Measurements from ENCODE around the gene BCL11A. TPM values are rescaled to one million over a fixed set of nuclear protein-coding genes. Genes with fewer than 3 reads are reported as not detected.

The BCL11A gene
- polyA plus RNA-seq, 1 donor from 2014 or later, result 44.0 TPM

DNA sequence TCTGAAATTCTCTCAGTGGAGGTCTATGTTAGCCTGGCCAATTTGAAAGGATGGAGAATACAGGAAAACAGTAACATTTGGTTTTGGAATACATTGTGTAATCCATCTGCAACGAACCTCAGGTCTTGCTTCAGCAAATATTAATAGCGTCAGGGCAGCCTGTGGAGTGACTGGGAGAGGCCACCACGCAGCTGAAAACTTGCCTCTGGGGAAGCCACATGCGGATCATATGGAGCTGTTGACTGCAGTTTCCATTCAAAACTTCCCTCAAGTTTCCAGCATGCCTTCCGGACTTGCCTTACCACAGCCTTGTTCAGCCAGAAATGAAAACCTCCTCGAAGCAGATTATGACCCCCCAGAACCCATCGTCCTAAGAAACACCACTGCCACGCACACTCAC lies 25.7 kb downstream of the BCL11A start:
- Histone ChIP-seq H3K36me3 (ENCODE audit: insufficient read depth, low read length) (no peaks in the 10 kb centered on the region), H3K4me3 (ENCODE audit: low read length) (no peak overlapping the region), H3K4me2 (ENCODE audit: low read length) (no peak overlapping the region), H3K27ac (ENCODE audit: low read length) (no peak overlapping the region), H3K9ac (ENCODE audit: low read length) (no peak overlapping the region), H3K9me3 (ENCODE audit: low read length) (no peaks in the 10 kb centered on the region), H3K27me3 (ENCODE audit: insufficient read depth, low read depth, low read length) (no peaks in the 10 kb centered on the region), H3K9me2 (ENCODE audit: insufficient read depth, low read length) (no peaks in the 10 kb centered on the region), H4K20me1 (ENCODE audit: insufficient read depth) (peaks cover 3% of the 10 kb centered on the region), H3K79me2 (replicated peaks; ENCODE audit: insufficient read depth, low read length) (peaks cover 95% of the 10 kb centered on the region), H3F3A (ENCODE audit: insufficient read depth, low read length, poor library complexity, severe bottlenecking) (no peaks in the 10 kb centered on the region), H2AFZ (ENCODE audit: low read depth, low read length) (no peak overlapping the region)
- TF ChIP-seq EZH2 (IDR thresholded peaks at IDR 0.05; ENCODE audit: borderline replicate concordance, insufficient read depth, low read length, poor library complexity, severe bottlenecking), result no peak
- TF ChIP-seq, protein P1, sequence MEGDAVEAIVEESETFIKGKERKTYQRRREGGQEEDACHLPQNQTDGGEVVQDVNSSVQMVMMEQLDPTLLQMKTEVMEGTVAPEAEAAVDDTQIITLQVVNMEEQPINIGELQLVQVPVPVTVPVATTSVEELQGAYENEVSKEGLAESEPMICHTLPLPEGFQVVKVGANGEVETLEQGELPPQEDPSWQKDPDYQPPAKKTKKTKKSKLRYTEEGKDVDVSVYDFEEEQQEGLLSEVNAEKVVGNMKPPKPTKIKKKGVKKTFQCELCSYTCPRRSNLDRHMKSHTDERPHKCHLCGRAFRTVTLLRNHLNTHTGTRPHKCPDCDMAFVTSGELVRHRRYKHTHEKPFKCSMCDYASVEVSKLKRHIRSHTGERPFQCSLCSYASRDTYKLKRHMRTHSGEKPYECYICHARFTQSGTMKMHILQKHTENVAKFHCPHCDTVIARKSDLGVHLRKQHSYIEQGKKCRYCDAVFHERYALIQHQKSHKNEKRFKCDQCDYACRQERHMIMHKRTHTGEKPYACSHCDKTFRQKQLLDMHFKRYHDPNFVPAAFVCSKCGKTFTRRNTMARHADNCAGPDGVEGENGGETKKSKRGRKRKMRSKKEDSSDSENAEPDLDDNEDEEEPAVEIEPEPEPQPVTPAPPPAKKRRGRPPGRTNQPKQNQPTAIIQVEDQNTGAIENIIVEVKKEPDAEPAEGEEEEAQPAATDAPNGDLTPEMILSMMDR (IDR thresholded peaks at IDR 0.05; ENCODE audit: poor library complexity, severe bottlenecking), result no peak
- no peak for TF ChIP-seq RAD21 (conservative IDR thresholded peaks at IDR 0.05)
- no peak for TF ChIP-seq TAF1 (IDR thresholded peaks at IDR 0.05; ENCODE audit: low read depth)
- TF ChIP-seq EP300 (conservative IDR thresholded peaks at IDR 0.05; ENCODE audit: poor library complexity, severe bottlenecking), result no peak
- TF ChIP-seq, protein P2, sequence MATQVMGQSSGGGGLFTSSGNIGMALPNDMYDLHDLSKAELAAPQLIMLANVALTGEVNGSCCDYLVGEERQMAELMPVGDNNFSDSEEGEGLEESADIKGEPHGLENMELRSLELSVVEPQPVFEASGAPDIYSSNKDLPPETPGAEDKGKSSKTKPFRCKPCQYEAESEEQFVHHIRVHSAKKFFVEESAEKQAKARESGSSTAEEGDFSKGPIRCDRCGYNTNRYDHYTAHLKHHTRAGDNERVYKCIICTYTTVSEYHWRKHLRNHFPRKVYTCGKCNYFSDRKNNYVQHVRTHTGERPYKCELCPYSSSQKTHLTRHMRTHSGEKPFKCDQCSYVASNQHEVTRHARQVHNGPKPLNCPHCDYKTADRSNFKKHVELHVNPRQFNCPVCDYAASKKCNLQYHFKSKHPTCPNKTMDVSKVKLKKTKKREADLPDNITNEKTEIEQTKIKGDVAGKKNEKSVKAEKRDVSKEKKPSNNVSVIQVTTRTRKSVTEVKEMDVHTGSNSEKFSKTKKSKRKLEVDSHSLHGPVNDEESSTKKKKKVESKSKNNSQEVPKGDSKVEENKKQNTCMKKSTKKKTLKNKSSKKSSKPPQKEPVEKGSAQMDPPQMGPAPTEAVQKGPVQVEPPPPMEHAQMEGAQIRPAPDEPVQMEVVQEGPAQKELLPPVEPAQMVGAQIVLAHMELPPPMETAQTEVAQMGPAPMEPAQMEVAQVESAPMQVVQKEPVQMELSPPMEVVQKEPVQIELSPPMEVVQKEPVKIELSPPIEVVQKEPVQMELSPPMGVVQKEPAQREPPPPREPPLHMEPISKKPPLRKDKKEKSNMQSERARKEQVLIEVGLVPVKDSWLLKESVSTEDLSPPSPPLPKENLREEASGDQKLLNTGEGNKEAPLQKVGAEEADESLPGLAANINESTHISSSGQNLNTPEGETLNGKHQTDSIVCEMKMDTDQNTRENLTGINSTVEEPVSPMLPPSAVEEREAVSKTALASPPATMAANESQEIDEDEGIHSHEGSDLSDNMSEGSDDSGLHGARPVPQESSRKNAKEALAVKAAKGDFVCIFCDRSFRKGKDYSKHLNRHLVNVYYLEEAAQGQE (IDR thresholded peaks at IDR 0.05; ENCODE audit: borderline replicate concordance), result no peak
- no peak for TF ChIP-seq MXI1 (conservative IDR thresholded peaks at IDR 0.05; ENCODE audit: poor library complexity, severe bottlenecking)
- TF ChIP-seq POLR2AphosphoS5 (IDR thresholded peaks at IDR 0.05), result no peak
- TF ChIP-seq SMC3 (conservative IDR thresholded peaks at IDR 0.05; ENCODE audit: poor library complexity), result no peak

DNA sequence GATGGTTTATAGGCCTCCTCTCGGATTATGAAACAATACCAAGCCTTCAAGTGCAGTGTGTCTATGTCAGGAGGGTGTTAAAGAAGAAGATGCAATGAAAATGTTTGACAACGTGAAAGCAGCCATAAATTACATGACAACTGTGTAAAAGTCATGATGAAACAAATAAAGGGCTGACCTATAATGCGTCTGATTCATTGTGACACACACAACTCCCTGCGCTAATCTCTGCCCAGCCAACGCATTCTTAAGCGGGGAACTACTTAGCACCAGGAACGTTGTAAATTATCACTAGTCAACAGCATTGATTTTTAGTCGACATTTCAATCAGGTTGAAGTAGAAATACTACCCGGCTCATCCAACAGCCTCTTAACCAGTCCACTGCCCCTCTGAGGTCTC lies 26.8 kb downstream of the BCL11A start:
- peak overlapping the region; percentile 24 for H3K27ac ChIP-seq (ENCODE audit: low read length)

More for the DNA sequence above, 26.8 kb downstream of the BCL11A start:
- Histone ChIP-seq H4K20me1 (ENCODE audit: insufficient read depth) (peaks cover 3% of the 10 kb centered on the region), H3F3A (ENCODE audit: insufficient read depth, low read length, poor library complexity, severe bottlenecking) (no peaks in the 10 kb centered on the region), H3K9me3 (ENCODE audit: low read length) (no peaks in the 10 kb centered on the region), H3K4me3 (ENCODE audit: low read length) (no peak overlapping the region), H2AFZ (ENCODE audit: low read depth, low read length) (no peak overlapping the region), H3K79me2 (replicated peaks; ENCODE audit: insufficient read depth, low read length) (peaks cover 95% of the 10 kb centered on the region), H3K27me3 (ENCODE audit: insufficient read depth, low read depth, low read length) (no peaks in the 10 kb centered on the region), H3K36me3 (ENCODE audit: insufficient read depth, low read length) (no peaks in the 10 kb centered on the region), H3K4me2 (ENCODE audit: low read length) (no peak overlapping the region), H3K9me2 (ENCODE audit: insufficient read depth, low read length) (no peaks in the 10 kb centered on the region), H3K9ac (ENCODE audit: low read length) (no peak overlapping the region)
- TF ChIP-seq, protein P1 (IDR thresholded peaks at IDR 0.05; ENCODE audit: poor library complexity, severe bottlenecking), result no peak
- no peak for TF ChIP-seq POLR2AphosphoS5 (IDR thresholded peaks at IDR 0.05)
- no peak for TF ChIP-seq MXI1 (conservative IDR thresholded peaks at IDR 0.05; ENCODE audit: poor library complexity, severe bottlenecking)
